HL-60 (cell line): ENCODE measurements around the gene PBX3.

ENCODE experiments used
- CTCF ChIP-seq: IDR thresholded peaks from one replicate; pipeline ENCODE4 v1.5.1; 2011; ENCODE audit warnings: low read length, control low read depth, inconsistent platforms; ENCODE audit not compliant: insufficient read depth
- GABPA ChIP-seq: IDR thresholded peaks from 2 replicates; pipeline ENCODE4 v1.6.1; 2012; ENCODE audit warnings: low read depth
- POLR2AphosphoS5 ChIP-seq: IDR thresholded peaks from 2 replicates; pipeline ENCODE4 v1.6.1; 2012; ENCODE audit warnings: low read depth
- REST ChIP-seq: IDR thresholded peaks from 2 replicates; pipeline ENCODE4 v1.6.1; 2012; ENCODE audit warnings: low read depth; ENCODE audit not compliant: insufficient replicate concordance

- no peak for TF ChIP-seq CTCF
- no peak for TF ChIP-seq REST
- no peak for TF ChIP-seq GABPA
- no peak for TF ChIP-seq POLR2AphosphoS5
Observed at GRCh38 chr9:125789196-125789595, 42.0 kb downstream of the PBX3 start.
